Heart left ventricle (tissue), 16 donors: ENCODE measurements around the gene TNK2. TPM values are rescaled to one million over a fixed set of nuclear protein-coding genes. Genes with fewer than 3 reads are reported as not detected.
"Not testable (repeated sequence)": the region's sequence is repeated elsewhere in the genome, so short reads cannot be mapped to it uniquely, and the experiment has no call there.

ENCODE experiments used
- ATAC-seq, 4 donors: fragments of 200-7000 bp; cut with Tn5 transposase; one replicate each; pipeline ENCODE4 v1.9.1; 2020 to 2022; ENCODE audit warnings: moderate library complexity in 4 of 4, mild to moderate bottlenecking in 3 of 4, moderate number of reproducible peaks in 1 of 4
- DNase-seq, 5 donors: peaks; one replicate each; pipeline ENCODE4 v3.0.0-alpha.2; 2020
- H3K27ac ChIP-seq, 12 donors: fragments of 200-600 bp; sonication (generic) in 4 of 12; one replicate each; pipeline versions ENCODE4 v1.5.0 to v1.8.0; 2016 to 2022; ENCODE audit warnings: mild to moderate bottlenecking in 2 of 12
- H3K27me3 ChIP-seq, 9 donors: fragments of 200-600 bp; sonication (generic) in 2 of 9; one replicate each; pipeline versions ENCODE4 v1.5.1 to v1.8.0; 2016 to 2022; ENCODE audit warnings: mild to moderate bottlenecking in 3 of 9
- H3K36me3 ChIP-seq, 9 donors: fragments of 200-600 bp; sonication (generic) in 2 of 9; one replicate each; pipeline versions ENCODE4 v1.5.0 to v1.8.0; 2018 to 2022; ENCODE audit warnings: mild to moderate bottlenecking in 2 of 9
- H3K4me1 ChIP-seq, 12 donors: fragments of 200-600 bp; sonication (generic) in 4 of 12; one replicate each; pipeline versions ENCODE4 v1.5.0 to v1.8.0; 2016 to 2022; ENCODE audit warnings: mild to moderate bottlenecking in 3 of 12
- H3K4me3 ChIP-seq, 12 donors: fragments of 200-600 bp; sonication (generic) in 4 of 12; one replicate each; pipeline versions ENCODE4 v1.5.0 to v1.8.0; 2017 to 2022; ENCODE audit warnings: mild to moderate bottlenecking in 9 of 12, moderate library complexity in 4 of 12
- H3K9me3 ChIP-seq, 12 donors: fragments of 200-600 bp; sonication (generic) in 4 of 12; one replicate each; pipeline versions ENCODE4 v1.5.0 to v1.8.0; 2016 to 2022; ENCODE audit warnings: mild to moderate bottlenecking in 1 of 12
- CTCF ChIP-seq, 12 donors: fragments of 200-600 bp; sonication (generic) in 4 of 12; IDR thresholded peaks; one replicate each; pipeline versions ENCODE4 v1.5.0 to v1.8.0; 2018 to 2022; ENCODE audit warnings: antibody characterized with exemption in 12 of 12, mild to moderate bottlenecking in 5 of 12
- POLR2A ChIP-seq, 2 donors: fragments of 450-650 bp; IDR thresholded peaks; one replicate each; pipeline ENCODE4 v1.6.1; 2017; ENCODE audit warnings: antibody characterized with exemption in 2 of 2, mild to moderate bottlenecking in 2 of 2, moderate library complexity in 2 of 2
- WGBS, 4 donors: extraction: QIAGEN DNeasy Blood & Tissue Kit in 2 of 4; methylation state at CpG; one replicate each; pipeline versions ENCODE4 v1.1.5 to v1.1.7; 2013 to 2018; 5-methylcytosine and 5-hydroxymethylcytosine counted together
- intact Hi-C, 10 donors: fragments of 100-400 bp; cut with DNase I; formaldehyde crosslinking; loops; one replicate each; pipeline versions ENCODE4 v1.11.1 to v1.14.2; 2022
- polyA plus RNA-seq, 2 donors: library from polyadenylated mRNA; stranded (reverse); fragments of 200-250 nt; gene quantifications; one replicate each; pipeline ENCODE4 v1.2.3, GENCODE V29; 2013
- total RNA-seq, 9 donors: library from RNA; depleted of rRNA in 2 of 9; stranded (reverse); fragments of >200 nt in 2 of 9; fragmentation: NEBNext Ultra II Directional in 3 of 9; extraction: Animal tissue kit (Norgen Biotek cat#: 25700) in 3 of 9; gene quantifications; one replicate each; pipeline versions ENCODE4 v1.1.0 to v1.2.4, GENCODE V29; 2016 to 2023
- donor health status: ischemic (EF 13 %, LVEDD 7.1; RV severe dilation, severe dysfunction).
- donor health status: healthy with polysubstance abuse.
- donor health status: DM: no; HTN: yes; CAD: no.
- donor health status: DM: no; HTN: no; CAD: no.
- donor health status: ischemic (EF 25% LVEDD 6.9; RV normal size, moderate dysfunction).
- donor health status: ischemic (EF 25% LVEDD 5.7; RV mildly dilated, moderate dysfunction).
- donor health status: healthy.
- donor health status: DM: yes; HTN: yes; CAD: no.
- donor health status: ischemic (EF 35%, LVEDD 5.7; RV mildly dilated, moderate dysfunction).
- donor health status: nonischemic (EF 11% LVEDD 7.7; RV severe dilation, severe dysfunction).
- donor health status: DM: yes; HTN: yes; CAD: no.
- donor health status: PGD.
- donor health status: ischemic (EF 29% LVEDD 5.4; RV normal size, mild dysfunction).
- donor health status: nonischemic (EF 23%, LVEDD 6.1; RV moderate dilation, normal function).

The TNK2 gene
- total and polyA plus RNA-seq, 11 donors = 13.5 to 59.7 (median 28.7) TPM

GRCh38 chr3:195825857-195826804, 82.2 kb downstream of the TNK2 start:
- intact Hi-C loops = no loop called here
- 90 to 92% (median 91%) methylated on average over 41 to 47 of the region's 47 CpGs for WGBS, 4 donors
- DNase-seq = no peak
- Histone ChIP-seq H3K4me1 (no peaks in the 10 kb centered on the region), H3K27me3 (peaks cover 0 to 31% (median 5%) of the 10 kb centered on the region in 9 donors), H3K9me3 (no peaks in the 10 kb centered on the region), H3K27ac (no peak overlapping the region), H3K4me3 (no peak overlapping the region), H3K36me3 (no peaks in the 10 kb centered on the region)
- TF ChIP-seq CTCF (IDR thresholded peaks at IDR 0.05) (no peak), POLR2A (IDR thresholded peaks at IDR 0.05) (no peak)
- ATAC-seq = no peak

- TF ChIP-seq POLR2A (IDR thresholded peaks at IDR 0.05) = no peak
- no peak for TF ChIP-seq CTCF (IDR thresholded peaks at IDR 0.05)
- H3K27me3 ChIP-seq = peaks cover 0 to 38% (median 5%) of the 10 kb centered on the region in 9 donors
- WGBS, 4 donors = 47 to 61% (median 55%) methylated on average over 14 to 15 of the region's 15 CpGs
- peak in 1 of 5 donors; percentile 56 for DNase-seq
- H3K27ac ChIP-seq = no peak overlapping the region
- ATAC-seq = peak in 1 of 4 donors; percentile 22
- H3K9me3 ChIP-seq = no peaks in the 10 kb centered on the region
- H3K4me1 ChIP-seq = no peaks in the 10 kb centered on the region
- H3K4me3 ChIP-seq = no peak overlapping the region
- H3K36me3 ChIP-seq = no peaks in the 10 kb centered on the region
- intact Hi-C loops = no loop called here
Measured at GRCh38 chr3:195825191-195825588, 83.2 kb downstream of the TNK2 start.

GRCh38 chr3:195824425-195825190, 83.7 kb downstream of the TNK2 start:
- 55 to 74% (median 58%) methylated on average over 13 of the region's 13 CpGs for WGBS, 4 donors
- H3K27me3 ChIP-seq = peaks cover 0 to 38% (median 5%) of the 10 kb centered on the region in 9 donors
- H3K4me1 ChIP-seq, ATAC-seq, intact Hi-C loops, H3K4me3 ChIP-seq, H3K9me3 ChIP-seq, H3K27ac ChIP-seq, H3K36me3 ChIP-seq: not testable (repeated sequence)
- DNase-seq = peak in 1 of 5 donors; percentile 21

DNA sequence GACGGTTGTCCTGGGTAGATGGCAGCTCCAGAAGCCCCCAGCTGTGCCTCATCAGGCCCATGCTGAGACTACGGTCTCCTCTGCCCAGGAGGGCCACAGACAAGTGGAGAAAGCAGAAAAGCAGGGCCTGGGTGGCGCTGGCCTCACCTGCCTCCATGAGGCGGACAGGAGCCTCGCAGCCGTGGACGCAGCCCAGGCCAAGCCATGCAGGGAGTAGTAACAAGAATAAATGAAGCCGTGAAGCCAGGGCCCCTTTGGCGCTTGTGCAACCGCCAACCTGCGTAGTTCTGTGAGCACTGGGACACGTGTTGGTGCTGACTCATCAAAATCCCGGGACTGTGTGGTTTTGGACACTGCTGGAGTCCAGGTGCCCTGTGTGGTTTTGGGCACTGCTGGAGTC, 84.4 kb downstream of the TNK2 start:
- Histone ChIP-seq H3K27me3 (peaks cover 0 to 38% (median 5%) of the 10 kb centered on the region in 9 donors), H3K36me3 (no peaks in the 10 kb centered on the region), H3K9me3 (no peaks in the 10 kb centered on the region), H3K4me1 (no peaks in the 10 kb centered on the region), H3K27ac (no peak overlapping the region), H3K4me3 (no peak overlapping the region)
- TF ChIP-seq POLR2A (IDR thresholded peaks at IDR 0.05) (no peak), CTCF (IDR thresholded peaks at IDR 0.05) (no peak)
- intact Hi-C loops = no loop called here
- DNase-seq (peak in 1 of 5 donors; percentile 56), ATAC-seq (no peak)
- 57 to 77% (median 61%) methylated on average over 11 to 13 of the region's 13 CpGs for WGBS, 4 donors
